SJSA1 (cell line): ENCODE measurements around the gene PDCD7. TPM values are rescaled to one million over a fixed set of nuclear protein-coding genes. Genes with fewer than 3 reads are reported as not detected.
A peak's percentile ranks its signal among the peaks of the same experiment; 100 is the strongest.
"Not testable (repeated sequence)": the region's sequence is repeated elsewhere in the genome, so short reads cannot be mapped to it uniquely, and the experiment has no call there.

Experiments used
- DNase-seq, 2 experiments: peaks; one replicate each; pipeline ENCODE4 v3.0.0-alpha.2; 2015 to 2020; ENCODE audit warnings: low spot score in 2 of 2, low read depth in 1 of 2
- H3K27ac ChIP-seq: fragments of 250-450 bp; sonication (Bioruptor Pico); 2 replicates; pipeline ENCODE4 v1.5.1; 2020; ENCODE audit warnings: mild to moderate bottlenecking, moderate library complexity
- H3K27me3 ChIP-seq: fragments of 250-450 bp; sonication (Bioruptor Pico); replicated peaks from 2 replicates; pipeline ENCODE4 v1.5.1; 2020; ENCODE audit warnings: mild to moderate bottlenecking, moderate library complexity
- H3K36me3 ChIP-seq: fragments of 250-450 bp; sonication (Bioruptor Pico); 2 replicates; pipeline ENCODE4 v1.5.1; 2020; ENCODE audit warnings: mild to moderate bottlenecking
- H3K4me1 ChIP-seq: fragments of 250-450 bp; sonication (Bioruptor Pico); replicated peaks from 2 replicates; pipeline ENCODE4 v1.6.1; 2021; ENCODE audit warnings: mild to moderate bottlenecking
- H3K4me3 ChIP-seq: fragments of 250-450 bp; sonication (Bioruptor Pico); 2 replicates; pipeline ENCODE4 v1.5.1; 2020; ENCODE audit warnings: mild to moderate bottlenecking
- H3K9me3 ChIP-seq: fragments of 250-450 bp; sonication (Bioruptor Pico); replicated peaks from 2 replicates; pipeline ENCODE4 v1.5.1; 2020; ENCODE audit warnings: mild to moderate bottlenecking
- total RNA-seq: library from RNA; depleted of rRNA; stranded (reverse); fragments of >200 nt; shearing (Covaris generic); gene quantifications from 2 replicates; pipeline ENCODE4 v1.2.3, GENCODE V29; 2014

Gene PDCD7
- total RNA-seq, 1 experiment from 2014 or later, result 25.8 TPM

DNA sequence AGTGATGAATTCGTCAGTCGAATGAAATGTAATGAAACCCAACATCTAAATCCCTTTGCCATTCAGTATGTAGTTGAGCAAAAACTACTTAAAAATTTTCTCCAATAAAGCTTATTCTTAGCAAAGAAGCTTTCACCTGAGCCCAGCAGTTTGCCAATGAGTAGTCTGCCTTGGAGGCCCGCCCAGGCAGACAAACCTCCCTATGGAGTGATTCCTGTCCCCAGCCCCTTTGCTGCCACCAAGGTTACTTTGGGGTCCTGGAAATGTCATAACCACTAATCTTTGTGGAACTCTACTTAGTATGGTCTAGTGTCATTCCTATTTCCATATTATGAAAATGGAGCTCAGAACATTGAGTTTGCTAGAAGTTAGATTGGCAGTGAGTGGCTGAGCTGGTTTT lies 30.7 kb downstream of the PDCD7 start:
- Histone ChIP-seq H3K36me3 (peaks cover 59% of the 10 kb centered on the region), H3K4me3 (no peak overlapping the region), H3K9me3 (no peaks in the 10 kb centered on the region), H3K27me3 (no peaks in the 10 kb centered on the region), H3K27ac (no peak overlapping the region), H3K4me1 (peaks cover 16% of the 10 kb centered on the region)
- DNase-seq, result no peak

DNA sequence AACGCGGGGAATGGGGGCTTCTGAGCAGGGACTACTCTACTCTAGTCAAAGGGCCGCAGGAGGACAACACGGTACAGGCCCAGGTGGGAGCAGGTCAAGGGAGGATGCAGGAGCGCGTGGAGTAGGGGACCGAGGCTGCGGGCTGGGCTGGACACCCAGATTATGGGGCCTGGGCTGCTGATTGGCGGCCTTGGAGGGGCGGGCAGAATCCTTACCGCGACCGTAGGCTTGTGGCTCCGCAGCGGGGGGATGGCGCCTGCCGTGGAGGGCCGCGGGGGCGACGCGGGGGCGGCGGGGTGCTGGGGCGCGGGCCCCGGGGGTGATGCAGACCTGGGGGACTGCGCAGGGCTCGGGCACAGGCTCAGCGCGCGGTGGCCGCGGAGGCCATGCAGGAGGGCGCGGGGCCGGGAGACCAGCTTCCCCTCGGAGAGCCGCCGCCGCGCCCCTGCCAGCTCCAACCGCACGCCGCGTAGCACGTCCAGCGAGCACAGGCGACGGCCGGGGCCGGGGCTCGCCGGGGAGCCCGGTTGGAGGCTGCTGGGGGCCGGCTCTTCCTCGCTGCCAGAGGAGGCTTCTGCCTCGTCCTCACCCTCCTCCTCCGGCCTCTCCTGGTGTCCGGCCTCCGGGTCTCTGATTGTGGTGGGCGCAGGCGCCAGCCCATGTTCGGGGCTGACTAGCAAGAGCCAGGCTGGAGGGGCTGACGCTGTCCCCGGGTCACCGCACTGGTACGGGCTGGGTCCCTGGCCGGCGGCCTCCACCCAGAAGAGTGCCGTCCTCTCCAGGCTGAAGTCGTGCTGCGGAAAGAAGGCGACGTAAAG lies 31.5 kb downstream of the PDCD7 start:
- no peaks in the 10 kb centered on the region for H3K27me3 ChIP-seq
- H3K36me3 ChIP-seq, result peaks cover 64% of the 10 kb centered on the region
- no peaks in the 10 kb centered on the region for H3K9me3 ChIP-seq
- no peak overlapping the region for H3K4me3 ChIP-seq
- DNase-seq, result no peak
- no peak overlapping the region for H3K27ac ChIP-seq
- H3K4me1 ChIP-seq, result peaks cover 25% of the 10 kb centered on the region

DNA sequence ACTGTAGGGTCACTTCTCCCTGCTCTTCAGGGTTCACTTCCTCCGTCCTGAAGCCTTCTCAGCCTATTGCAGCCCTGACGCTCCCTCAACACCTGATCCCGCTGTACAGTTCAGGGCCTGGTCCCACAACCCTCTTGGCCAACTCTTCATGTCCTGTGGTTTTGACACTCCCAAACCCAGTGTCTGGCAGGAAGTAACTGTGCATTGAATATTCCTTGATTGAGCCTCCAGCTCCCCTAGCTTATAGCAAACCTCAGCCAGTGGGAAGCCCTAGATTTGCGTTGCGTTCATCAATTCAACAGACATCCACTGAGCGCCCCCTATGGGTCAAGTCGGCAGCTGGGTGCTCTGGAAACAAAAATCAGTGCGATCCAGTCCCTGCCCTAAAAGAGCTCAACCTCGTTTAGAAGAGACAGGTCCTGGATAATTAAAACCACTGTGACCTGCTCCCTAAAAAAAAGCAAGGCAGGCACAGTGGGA lies 32.2 kb downstream of the PDCD7 start:
- peak; percentile 69 to 84 for DNase-seq
- no peaks in the 10 kb centered on the region for H3K9me3 ChIP-seq
- peaks cover 61% of the 10 kb centered on the region for H3K36me3 ChIP-seq
- no peaks in the 10 kb centered on the region for H3K27me3 ChIP-seq
- no peak overlapping the region for H3K4me3 ChIP-seq
- peaks cover 30% of the 10 kb centered on the region for H3K4me1 ChIP-seq
- H3K27ac ChIP-seq, result no peak overlapping the region

DNA sequence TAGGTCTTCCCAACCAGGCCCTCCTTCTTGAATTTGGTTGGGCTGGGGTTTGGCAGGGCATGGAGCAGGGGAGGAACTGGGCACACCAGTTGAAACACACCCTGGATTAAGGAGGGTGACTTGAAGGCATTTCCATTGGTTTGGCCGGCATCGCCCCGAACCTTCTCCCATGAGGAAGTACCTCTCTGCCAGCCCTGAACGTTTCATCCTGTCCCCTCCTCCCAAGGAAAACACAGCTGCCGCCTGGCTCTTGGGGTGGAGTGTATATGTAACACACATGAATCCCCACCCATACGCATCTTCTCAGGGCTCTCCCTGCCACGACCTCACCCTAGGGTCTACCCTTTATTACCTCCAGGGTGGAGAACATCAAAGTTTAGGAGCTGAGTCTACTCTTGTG lies 33.2 kb downstream of the PDCD7 start:
- Histone ChIP-seq H3K27me3 (no peaks in the 10 kb centered on the region), H3K4me3 (no peak overlapping the region), H3K27ac (no peak overlapping the region), H3K9me3 (no peaks in the 10 kb centered on the region), H3K4me1 (peaks cover 40% of the 10 kb centered on the region), H3K36me3 (peaks cover 56% of the 10 kb centered on the region)
- DNase-seq, result no peak

DNA sequence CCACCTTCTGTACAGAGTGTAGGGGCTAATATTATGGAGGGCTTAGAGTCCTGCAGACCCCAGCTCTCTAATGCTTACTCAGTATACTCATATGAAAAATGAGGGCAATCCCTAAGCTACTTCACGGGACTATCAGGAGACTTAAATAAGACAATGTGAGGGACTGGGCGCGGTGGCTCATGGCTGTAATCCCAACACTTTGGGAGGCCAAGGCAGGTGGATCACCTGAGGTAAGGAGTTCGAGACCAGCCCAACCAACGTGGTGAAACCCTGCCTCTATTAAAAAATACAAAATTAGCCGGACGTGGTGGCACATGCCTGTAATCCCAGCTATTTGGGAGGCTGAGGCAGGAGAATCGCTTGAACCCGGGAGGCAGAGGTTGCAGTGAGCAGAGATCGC lies 33.8 kb downstream of the PDCD7 start:
- peaks cover 46% of the 10 kb centered on the region for H3K4me1 ChIP-seq

DNA sequence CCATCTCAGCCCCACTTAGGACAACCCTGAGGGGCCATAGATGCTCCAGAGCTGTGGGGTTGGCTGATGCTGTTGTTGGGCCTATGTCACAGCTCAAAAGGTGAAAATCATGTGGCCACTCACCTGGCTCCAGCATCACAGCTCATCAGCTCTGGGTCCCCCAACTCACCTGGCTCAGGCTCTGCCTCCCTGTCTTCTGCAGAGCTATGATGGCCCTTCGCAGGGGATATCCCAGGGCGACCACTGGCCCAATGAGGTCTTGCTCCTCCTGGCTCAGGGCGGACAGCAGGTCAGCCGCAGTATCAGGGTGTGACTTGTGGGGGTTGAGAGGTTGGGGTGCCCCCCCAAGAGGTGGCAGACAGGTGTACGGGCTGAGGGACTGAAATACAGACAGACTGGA lies 34.3 kb downstream of the PDCD7 start:
- H3K27me3 ChIP-seq, result no peaks in the 10 kb centered on the region

More for the DNA sequence above, 33.8 kb downstream of the PDCD7 start:
- not testable (repeated sequence) for H3K27me3 ChIP-seq, DNase-seq, H3K9me3 ChIP-seq, H3K4me3 ChIP-seq, H3K27ac ChIP-seq
- H3K36me3 ChIP-seq, result peaks cover 53% of the 10 kb centered on the region

DNA sequence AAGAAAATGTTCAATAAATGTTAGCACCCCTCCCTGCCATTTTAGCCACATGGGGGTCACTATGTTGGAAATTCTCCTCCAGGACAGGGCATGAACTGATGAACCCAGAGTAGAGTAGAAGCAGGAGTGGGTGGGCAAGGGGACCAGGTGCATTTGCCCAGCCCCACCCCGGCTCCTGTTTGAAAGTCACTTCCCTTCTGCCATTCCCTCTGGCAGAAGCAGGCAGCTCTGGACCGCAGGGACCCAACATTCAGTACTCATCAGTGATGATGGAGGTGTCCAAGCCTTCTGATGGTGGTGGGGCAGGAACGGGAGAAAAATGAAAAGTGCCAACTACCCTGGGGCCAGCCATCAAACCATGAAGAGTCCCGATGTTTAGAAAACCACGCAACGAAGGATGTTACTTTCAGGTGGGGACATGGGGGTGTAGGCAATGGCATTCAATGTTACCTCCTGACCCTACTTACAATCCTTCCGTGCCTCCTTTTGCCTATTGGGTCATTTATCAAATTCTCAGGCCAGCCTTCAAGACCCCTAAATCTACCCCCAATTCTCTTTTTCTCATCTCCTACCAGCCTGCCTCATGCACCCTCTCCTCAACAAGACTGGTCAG lies 35.9 kb downstream of the PDCD7 start:
- H3K27ac ChIP-seq, result peak overlapping the region; percentile 52
- no peak overlapping the region for H3K4me3 ChIP-seq
- no peaks in the 10 kb centered on the region for H3K27me3 ChIP-seq
- peaks cover 55% of the 10 kb centered on the region for H3K4me1 ChIP-seq
- no peak for DNase-seq
- H3K9me3 ChIP-seq, result no peaks in the 10 kb centered on the region
- H3K36me3 ChIP-seq, result peaks cover 46% of the 10 kb centered on the region

More for the DNA sequence above, 34.3 kb downstream of the PDCD7 start:
- H3K36me3 ChIP-seq, result peaks cover 50% of the 10 kb centered on the region
- H3K9me3 ChIP-seq, result no peaks in the 10 kb centered on the region
- H3K27ac ChIP-seq, result no peak overlapping the region
- H3K4me3 ChIP-seq, result no peak overlapping the region
- DNase-seq, result no peak
- H3K4me1 ChIP-seq, result peaks cover 51% of the 10 kb centered on the region

DNA sequence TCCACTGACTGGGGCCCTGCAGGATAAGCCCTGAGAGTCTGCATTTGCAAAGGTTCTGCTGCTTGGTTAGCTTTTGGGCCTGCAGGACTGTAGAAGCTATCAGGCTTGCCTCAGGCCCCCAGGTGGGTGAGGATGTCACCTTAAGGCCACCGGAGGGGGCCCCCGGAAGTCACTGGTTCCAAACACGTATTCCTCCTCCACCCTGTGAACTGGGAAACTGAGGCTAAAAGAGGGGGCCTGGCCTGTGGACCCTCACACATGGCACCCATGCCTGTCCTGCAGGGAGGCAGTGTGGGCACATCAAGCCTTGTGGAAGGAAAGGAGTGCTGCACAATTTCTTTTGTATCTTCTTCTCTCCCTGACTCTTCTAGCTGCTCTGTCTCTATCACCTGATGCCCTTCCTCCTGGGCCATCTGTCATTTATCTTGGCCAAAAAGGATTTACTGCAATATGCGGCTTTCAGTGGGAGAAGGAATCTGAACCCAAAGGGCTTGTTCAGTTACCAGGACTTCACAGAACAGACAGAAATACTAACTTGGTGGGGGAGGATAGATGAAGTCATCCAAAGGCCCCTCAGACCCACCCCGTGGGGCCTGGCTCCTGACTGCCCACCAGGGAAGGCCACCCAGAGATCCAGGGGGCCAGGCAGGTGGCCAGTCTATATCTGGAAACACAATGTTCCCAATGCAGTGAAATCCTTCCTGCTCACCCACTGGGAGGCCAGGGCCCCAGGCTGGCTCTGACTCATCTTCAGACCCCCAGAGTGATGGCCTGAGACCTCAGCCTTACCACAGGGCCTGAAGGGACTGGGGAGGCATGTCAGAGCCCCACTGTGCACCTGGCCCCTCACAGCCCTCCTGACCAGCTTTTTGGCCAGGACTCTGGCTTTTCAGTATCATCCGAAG lies 36.9 kb downstream of the PDCD7 start:
- Histone ChIP-seq H3K4me3 (no peak overlapping the region), H3K27ac (peak overlapping the region; percentile 69), H3K4me1 (peaks cover 59% of the 10 kb centered on the region), H3K36me3 (peaks cover 39% of the 10 kb centered on the region), H3K9me3 (no peaks in the 10 kb centered on the region), H3K27me3 (no peaks in the 10 kb centered on the region)
- peak; percentile 97 to 98 for DNase-seq

DNA sequence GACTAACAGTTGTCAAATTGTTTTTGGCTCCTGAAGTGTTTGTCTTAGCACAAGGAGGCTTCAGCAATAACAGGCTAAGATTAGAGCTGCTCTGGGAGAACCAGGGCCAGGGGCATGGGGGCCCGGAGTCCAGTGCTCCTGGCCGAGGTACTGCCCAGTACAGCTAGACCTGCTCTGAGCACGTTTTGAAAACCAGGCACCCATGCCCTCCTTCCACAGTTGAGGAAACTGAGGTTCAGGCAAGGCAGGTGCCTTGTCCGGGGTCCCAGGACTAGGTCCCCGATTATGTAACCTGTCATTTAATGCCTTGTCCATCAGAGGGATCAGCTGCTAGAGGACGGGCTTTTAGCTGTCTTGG lies 37.9 kb downstream of the PDCD7 start:
- Histone ChIP-seq H3K36me3 (peaks cover 31% of the 10 kb centered on the region), H3K4me1 (peaks cover 51% of the 10 kb centered on the region), H3K27ac (peak overlapping the region; percentile 69), H3K9me3 (no peaks in the 10 kb centered on the region), H3K4me3 (no peak overlapping the region), H3K27me3 (no peaks in the 10 kb centered on the region)
- DNase-seq, result no peak

DNA sequence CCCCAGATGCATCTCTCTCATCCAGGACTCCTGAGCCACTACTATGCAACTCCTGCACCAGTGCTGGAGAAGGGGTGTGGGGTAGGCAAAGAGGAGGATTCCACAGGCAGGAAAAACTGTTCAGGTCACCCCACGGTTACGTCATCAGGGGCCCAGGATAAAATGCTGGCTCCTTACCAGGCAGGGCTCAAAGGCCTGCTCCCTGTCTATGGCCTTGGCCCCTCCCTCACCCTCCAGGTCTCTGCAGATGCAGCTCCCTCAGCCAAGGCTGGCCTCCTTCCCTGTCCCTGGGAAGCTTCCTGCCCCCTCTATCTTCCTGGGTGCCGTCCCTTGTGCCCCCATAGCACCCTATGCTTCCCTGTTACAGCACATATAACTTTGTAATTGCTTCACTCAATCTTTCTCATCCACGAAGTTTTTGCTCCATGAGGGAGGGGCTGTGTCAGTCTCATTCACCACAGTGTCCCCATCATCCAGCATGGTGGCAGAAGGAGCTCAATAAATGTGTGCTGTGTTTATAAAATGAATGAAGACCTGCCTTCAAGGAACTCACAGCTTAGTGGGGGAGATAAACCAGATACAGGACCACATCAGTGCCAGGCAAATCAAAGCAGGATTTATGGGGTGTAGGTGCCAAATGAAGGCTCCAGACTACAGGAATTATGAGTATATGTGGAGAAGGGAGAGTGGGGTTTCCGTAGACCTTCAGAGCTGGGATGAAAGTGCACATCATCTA lies 38.4 kb downstream of the PDCD7 start:
- H3K27ac ChIP-seq, result peak overlapping the region; percentile 69
- H3K4me1 ChIP-seq, result peaks cover 46% of the 10 kb centered on the region
- no peak for DNase-seq
- H3K36me3 ChIP-seq, result peaks cover 29% of the 10 kb centered on the region
- no peaks in the 10 kb centered on the region for H3K27me3 ChIP-seq
- no peaks in the 10 kb centered on the region for H3K9me3 ChIP-seq
- H3K4me3 ChIP-seq, result no peak overlapping the region

DNA sequence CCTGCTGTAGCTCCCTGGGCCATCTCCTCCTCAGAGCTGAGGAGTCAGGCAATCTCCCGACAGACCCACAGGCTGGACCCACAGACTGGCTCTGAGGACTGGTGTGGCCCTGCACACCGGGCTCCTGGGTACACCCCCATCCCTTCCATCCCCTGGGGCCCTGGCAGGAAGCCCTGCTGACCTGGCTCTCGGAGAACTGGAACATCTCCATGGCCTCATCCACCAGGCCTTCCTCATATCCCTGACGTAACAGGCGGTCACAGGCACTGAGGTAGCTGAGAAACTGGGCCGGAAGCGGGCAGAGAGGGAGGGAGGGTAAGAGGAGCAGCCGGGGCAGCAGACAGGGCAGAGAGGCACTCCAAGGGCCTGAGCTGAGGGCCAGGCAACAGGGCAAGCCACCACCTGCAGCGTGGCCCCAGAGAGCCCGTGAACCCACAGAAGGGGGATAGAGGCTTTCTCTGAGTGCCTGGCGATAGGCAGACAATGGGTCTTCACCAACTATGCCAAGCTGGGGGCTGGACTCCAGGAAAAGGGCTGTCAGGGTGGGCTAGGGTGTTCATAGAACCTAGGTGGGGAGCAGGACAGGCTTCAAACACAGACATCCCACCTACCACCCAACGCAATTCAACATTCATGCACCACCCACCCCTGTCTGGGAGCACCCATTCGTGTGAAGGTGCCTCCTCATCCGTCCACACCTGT lies 39.2 kb downstream of the PDCD7 start:
- H3K27ac ChIP-seq, result peak overlapping the region; percentile 69; the same call in 1 of the 2 replicates
- peaks cover 24% of the 10 kb centered on the region for H3K36me3 ChIP-seq
- H3K4me3 ChIP-seq, result no peak overlapping the region
- DNase-seq, result no peak
- no peaks in the 10 kb centered on the region for H3K27me3 ChIP-seq
- no peaks in the 10 kb centered on the region for H3K9me3 ChIP-seq
- peaks cover 52% of the 10 kb centered on the region for H3K4me1 ChIP-seq

DNA sequence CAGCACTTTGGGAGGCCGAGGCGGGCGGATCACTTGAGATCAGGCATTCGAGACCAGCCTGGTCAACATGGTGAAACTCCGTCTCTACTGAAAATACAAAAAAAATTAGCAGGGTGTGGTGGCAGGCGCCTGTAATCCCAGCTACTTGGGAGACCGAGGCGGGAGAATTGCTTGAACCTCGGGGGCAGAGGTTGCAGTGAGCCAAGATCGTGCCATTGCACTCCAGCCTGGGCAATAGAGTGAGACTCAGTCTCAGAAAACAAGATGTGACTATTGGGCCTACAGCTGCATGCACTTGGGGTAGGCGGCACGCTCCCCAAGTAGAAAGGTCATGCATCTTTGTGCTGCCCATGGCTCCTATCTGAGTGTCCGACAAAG lies 39.8 kb downstream of the PDCD7 start:
- H3K27me3 ChIP-seq, H3K9me3 ChIP-seq, H3K27ac ChIP-seq, DNase-seq, H3K4me3 ChIP-seq: not testable (repeated sequence)
- Histone ChIP-seq H3K4me1 (peaks cover 59% of the 10 kb centered on the region), H3K36me3 (peaks cover 18% of the 10 kb centered on the region)
